Brain pericyte (primary cell): ENCODE data around the gene ASXL1.
A peak's percentile ranks its signal among the peaks of the same experiment; 100 is the strongest.

Source experiments
- DNase-seq: peaks from one replicate; pipeline ENCODE4 v3.0.0-alpha.2; 2012; ENCODE audit warnings: low read depth, low spot score

Gene ASXL1

DNA sequence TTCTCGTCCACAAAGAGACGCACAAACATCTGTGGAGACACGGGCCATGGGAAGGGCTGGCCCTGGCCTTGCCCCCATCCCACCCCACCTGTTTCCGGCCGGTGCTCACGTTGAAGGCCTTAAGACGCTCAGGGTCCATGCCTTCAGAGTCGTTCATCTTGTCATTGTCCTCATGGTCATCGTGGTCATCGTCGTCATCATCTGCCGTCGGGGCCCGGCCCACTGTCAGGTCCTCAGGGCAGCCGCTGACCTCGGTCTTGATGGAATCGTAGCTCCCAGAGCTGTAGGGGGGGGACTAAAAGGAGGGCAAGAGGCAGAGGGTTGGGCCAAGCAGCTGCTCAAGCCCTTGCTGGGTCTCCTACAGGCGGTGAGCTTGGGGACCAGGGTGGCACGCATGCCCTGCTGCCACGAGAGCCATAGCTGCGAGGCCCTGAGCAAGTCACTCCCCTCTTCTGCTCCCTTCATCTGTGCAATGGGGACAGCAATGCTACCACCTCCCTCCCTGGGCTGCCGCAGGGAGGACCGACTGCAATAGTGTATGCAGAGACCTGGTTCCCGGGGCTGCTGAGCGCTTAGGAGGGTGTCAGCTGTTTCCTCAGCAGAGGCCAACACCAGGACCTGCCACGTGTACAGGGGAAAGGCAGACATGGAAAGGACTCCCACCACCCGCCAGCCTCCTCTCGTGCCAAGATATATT is 95.5 kb downstream of the ASXL1 start:
- no peak for DNase-seq

DNA sequence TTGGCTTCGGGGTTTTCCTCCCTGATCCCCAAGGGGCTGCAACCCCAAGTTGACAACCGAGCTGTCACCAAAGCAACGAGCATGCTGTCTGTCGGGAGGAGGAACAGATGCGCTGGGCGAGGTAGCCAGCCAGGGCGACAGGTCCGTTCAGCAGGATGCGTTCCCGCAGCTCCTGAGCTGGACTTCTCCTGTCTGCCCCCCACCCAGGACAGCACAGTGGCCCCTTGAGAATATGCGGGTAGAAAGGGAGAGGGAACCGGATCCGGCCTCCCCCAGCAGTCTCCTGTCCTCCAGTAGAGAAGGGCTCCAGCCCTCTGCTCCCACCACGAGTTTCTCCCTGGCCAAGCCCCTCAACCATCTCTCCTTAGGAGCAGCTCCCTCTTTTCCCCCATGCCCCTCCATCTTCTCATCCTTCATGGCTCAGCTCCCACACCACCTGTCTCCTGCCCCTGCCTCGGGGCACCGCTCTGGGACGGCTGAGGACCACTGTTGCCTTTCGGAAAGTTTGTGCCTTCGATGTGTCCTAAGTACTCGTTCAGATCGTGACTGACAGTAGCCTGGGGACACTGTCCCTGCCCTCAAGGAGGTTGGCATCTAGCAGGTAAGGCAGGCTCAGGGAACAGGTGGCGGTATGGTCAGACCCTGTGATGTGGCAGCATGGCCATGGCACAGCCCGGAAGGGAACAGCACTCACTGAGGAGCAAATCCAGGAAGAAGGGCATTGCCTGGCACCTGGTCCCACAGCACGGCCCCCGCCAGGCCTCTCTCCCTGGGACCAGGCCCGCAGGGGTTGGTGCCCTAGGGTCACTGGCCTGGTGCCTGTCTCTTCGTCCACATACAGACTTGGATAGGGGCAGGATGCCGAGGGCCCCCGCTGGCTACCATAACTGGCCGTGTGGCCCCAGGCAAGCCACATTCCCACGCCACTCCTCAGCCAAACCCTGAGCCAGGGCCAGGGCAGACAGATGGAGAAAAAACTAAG is 96.3 kb downstream of the ASXL1 start:
- no peak for DNase-seq

DNA sequence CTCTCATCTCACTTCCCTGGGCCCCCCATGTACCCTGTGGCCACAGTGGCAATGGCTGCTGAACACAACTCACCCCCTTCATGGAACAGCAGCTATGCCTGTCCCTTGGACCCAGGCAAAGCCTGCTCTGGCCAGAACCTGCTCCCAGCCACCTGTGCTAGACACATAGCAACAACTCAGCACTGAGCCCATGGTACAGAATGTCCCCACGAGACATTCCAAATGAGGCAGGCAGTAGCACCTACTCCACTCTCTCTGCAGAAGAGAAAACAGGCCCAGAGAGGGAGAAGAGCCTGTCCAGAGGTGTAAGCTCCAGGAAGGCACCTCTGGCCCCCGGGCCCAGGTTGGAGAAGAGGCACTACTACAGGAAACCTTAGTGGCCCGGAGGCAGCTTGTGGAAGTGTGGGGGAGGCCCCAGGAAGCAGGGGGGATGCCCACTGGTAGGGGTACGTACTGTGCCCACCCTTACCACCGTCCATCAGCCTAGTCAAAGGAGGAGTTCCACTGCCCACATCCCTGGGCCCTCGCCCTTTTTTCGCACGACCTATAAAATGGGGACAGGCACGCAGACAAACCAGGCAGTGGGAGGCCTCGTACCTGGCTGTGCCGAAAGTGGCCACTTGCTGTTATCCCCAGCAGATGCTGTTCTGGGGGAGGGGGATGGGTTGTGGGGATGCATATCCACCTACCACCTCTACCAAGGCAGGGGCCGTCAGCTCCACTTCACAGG is 97.2 kb downstream of the ASXL1 start:
- DNase-seq, result no peak

DNA sequence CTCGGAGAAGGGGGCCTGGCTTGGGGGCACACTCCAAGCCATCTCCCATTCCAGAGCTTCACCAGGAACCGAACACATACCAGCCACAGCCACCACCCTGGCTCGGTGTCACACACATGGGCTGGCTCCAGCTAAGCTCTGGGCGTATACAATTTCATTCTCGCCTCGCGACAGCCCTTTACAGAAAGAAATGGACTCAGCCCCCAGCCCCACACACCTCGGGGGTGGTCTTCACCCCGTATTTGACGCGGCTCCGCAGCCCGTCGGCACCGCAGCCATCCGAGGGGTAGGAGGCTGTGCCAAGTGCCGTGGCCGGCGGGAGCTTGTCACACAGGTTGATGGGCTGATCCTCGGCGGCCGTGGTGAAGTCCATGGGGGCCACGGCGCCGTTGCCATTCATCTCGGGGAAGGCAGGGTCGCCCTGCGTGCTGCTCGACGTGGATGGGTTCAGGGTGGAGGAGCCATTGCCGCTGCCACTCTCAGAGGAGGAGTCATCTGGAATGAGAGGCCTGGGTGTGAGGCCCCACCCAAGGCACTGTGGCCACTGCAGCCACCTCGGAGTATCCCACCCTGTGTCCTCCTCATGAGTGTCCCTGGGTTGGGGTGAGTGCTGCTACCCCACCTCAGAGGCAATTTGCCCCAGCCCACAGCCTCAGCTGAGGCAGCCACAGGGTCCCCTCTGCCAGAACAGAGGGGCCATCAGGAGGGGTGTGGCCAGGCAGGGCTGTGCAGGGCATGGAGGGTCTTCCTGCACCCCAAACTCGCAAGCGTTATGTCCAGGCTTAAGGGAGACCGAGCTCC is 98.0 kb downstream of the ASXL1 start:
- no peak for DNase-seq

DNA sequence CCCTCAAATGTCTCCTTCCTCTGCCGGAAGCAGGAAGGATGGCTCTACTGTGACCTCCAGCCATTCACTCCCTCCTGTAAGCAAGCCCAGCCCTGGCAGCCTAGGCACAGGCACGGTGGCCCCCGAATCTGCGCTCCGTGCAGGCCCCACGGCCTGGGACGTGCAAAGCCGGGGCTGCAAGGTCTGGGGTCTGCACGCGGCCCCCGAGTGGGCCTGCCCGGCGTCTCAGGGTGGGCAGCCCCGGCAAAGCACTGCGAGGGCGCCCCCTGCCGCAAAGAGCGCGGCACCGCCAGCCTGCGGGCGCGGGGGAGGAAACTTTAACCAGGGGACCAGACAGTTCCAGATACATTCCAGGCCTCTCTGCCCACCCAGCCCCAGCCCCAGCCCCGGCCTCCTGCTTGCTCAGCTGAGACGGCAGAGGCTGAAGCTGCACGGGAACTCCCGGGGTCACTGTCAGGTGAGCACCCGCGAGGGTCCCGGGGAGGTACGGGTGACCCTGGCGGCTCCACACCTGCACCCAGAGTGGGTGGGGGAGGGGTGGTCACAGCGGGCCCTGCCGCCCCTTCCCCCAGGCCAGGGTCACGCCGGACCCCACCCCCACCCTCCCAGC is 98.8 kb downstream of the ASXL1 start:
- DNase-seq, result no peak

DNA sequence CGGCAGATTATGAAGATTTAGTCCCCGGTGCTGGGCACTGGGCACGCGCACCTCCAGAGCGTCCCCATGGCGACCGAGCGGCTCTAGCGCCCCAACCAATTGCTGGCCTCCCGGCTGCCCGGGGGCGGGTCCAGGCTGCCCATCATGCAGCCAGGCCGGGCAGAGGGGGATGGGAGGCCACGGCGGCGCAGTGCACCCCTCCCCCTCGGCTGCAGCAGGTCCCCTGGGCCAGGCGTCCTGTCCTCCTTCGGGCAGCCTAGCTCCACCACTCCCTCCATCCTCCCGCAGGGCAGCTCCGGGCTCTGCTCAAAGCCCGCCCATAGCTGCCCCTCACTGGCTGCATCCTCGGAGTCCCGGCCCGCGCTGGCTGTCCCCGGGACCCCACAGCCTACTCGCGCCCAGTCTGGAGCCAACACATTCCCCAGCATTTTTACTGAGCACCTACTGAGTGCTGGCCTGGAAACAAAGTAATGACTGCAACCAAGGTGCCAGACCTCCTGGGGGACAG is 99.4 kb downstream of the ASXL1 start:
- DNase-seq, result no peak

DNA sequence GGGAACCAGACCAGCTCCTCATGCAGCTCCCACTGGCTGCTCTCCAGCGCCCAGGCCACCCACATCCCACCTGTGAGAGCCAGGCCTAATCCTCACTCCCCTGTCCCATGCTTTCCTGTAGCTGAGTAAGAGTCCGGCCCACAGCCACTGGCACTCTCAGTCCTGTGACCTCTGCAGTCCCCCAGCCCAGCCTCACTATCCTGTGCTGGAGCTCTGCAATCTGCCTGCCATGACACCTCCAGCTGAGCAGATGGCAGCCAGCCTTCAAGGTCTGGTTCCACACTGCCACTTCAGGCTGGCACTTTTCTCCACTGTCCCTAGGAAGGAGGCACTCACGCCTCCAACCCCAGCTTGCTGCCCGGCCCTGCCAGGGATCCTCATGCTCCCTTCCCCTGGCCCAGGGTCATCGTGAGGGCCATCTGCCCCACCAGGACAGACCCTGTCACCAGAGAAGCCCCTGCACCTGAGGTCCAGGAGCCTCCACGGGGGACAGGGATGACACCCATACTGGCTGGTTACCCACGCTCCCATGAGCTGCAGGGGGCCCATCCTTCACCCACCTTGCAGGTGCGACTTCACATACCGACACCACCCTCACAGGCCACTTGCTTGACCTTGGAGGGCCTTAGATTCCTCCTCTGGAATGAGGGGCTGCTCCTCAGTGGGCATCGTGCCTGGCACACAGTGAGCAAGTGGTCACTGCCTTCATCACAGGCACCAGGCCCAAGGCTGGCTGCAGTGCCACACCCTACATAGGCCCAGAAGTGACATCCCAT is 100.1 kb downstream of the ASXL1 start:
- no peak for DNase-seq

DNA sequence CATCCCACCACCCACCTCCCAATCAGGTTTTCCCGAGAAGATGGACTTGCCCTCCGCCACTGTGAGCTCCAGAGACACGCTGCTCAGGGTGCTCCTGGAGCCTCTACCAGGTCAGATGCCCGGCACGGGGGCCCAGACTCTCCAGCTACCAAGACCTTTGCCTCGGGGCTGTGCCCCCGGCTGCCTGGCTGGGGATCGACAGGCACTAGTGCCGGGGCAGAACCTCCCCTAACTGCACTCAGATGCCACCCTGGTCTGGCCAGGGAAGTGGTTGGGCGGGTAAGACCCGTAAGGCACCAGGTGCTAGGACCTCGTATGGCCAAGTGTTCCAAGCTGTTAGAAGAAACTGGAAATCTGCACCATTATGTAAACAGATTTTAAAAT is 100.7 kb downstream of the ASXL1 start:
- DNase-seq, result no peak

DNA sequence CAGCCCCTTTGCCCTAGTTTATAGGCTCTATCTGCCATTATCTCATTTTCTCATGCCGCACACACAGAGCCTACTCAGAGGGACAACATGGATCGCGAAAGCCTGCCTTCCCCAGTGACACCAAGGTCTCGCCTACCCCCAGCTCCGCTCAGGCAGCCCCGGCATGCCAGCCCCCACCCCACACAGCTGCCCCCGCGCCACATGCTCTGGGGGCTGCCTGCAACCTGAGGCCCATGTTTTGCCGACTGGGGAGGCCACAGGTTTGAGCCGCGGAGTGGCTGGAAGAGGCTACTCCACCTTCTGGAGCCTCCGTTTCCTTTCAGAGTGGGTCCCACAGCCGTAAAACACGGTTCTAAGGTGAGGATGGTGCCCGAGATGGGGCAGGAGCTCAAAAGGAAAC is 102.1 kb downstream of the ASXL1 start:
- no peak for DNase-seq

DNA sequence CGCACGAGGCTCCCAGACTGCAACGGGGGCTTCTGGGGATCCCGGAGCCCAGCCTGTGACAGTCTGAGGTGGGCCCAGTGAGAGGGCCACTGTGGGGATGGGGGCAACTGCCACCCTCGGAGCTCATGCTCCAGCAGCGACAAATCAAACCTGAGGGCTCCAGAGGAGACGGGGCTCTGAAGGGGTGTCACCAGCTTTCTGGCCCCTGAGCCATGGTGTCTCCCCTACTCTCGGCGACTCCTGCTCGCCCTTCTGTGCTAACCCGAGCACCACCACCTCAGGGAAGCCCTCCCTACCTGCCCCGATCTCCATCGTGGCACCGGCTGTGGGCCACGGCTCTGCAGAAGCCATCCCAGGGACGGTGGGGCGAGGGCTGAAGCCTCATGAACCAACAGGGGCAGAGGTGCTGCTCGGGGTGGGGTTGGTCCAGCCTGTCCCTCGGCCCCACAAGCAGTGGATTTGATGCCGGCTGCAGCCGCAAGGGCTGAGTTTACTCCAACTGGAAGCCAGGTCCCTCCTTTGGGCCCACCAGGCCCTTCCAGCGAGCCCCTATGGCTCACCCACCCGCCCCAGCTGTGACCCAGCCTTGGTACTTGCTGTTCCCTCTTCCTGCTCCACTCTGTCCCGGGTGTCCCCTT is 102.7 kb downstream of the ASXL1 start:
- no peak for DNase-seq

DNA sequence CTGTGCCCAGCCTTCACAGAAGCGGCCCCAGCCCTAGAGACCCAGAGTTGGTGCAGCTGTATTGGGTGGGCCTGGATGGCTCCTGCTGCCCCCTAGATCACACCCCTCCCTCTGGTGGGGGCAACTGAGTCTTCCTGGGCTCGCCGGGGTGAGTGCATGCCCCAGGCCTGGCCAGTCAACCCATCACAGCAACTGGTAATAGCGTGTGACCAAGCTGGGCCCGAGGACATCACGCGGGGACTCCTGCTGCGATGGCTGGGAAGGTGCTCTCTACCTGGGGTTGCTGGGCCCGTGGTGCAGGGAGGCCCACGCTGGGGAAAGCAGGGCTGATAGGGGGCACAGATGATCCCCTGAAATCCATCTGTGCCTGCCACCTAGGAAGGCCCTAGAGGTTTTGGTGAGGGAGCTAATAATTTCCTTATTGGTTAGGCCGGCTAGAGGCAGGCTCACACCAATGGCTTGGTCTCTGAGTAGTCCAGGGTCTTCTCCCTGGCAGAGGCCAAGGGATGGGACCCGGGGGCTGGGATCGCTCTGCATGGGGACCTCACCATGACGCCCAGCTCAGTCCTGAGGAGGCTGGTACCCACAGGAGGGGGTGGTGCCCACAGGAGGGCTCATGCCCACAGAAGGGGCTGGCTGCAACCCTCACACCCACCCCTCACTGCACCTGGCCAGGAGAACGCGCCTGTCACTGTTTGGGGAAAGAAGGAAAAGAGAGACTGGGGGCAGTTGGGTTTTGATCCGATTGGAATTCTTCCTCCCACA is 103.9 kb downstream of the ASXL1 start:
- no peak for DNase-seq

DNA sequence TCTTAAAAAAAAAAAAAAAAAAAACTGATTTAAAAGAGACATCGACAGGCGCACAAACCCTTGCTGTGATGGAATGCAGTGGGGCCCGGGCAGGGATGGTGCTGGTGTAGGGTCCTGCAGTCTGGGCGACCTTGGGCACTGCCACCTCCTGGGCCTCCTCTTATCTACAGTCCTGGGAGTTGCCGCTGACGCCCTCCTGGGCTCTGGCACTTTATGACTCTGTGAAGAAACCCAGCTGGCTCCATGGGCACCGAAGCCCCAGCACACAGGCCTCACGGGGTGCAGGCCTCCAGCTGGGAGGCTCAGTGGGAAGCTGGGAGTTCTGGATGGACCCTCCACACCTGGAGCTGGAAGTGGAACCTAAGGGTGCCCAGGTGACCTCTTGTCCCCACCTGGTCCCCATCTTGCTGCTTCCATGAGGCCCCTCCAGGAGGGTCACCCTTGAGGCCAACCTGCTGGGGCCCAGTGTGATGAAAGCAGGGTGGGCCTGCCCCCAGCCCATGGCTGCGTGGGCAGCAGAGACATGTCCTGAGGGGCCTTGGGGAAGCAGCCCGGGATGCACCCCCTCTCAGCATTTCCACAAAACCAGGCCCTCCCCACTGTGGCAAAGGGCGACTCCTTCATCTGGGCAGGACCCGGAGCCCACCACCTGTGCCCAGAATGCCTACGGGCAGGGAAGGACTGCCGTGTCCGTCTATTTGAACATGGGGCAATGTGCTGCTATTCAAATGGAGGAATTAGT is 104.9 kb downstream of the ASXL1 start:
- no peak for DNase-seq

DNA sequence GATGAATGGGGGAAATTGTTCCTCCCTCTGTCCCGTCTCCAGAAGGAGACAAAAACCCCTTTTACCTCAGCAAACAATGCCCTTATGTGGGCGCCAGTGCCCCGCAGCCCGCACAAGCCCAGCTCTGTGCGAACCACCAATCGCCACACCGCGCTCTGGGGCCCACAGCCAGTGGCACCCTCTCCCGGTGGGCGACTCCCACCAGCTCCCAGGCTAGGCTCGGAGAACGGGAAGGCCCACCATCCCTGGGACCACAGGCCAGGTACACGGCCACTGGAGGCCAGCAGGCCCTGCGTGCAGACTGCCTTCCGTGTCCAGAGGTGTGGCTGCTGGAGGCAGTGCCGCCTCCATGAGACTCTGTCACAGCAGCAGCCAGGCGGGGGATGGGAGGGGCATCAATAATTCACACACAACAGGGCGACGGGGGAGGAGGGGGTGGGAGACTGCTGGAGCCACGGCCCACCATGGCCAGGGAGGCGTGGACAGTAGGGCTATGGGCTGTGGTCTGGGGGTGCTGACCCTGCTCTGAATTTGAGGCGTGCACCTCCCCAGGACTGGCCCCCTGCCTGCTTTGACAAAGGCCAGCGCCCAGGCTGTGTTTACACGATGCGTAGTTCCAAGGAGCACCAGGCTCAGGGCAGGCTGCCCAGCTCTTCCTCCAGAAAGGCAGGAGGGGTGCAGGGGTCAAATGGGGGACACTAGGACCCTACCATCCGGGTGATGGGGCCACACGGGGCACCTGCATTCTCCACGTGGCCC is 105.7 kb downstream of the ASXL1 start:
- DNase-seq, result no peak

DNA sequence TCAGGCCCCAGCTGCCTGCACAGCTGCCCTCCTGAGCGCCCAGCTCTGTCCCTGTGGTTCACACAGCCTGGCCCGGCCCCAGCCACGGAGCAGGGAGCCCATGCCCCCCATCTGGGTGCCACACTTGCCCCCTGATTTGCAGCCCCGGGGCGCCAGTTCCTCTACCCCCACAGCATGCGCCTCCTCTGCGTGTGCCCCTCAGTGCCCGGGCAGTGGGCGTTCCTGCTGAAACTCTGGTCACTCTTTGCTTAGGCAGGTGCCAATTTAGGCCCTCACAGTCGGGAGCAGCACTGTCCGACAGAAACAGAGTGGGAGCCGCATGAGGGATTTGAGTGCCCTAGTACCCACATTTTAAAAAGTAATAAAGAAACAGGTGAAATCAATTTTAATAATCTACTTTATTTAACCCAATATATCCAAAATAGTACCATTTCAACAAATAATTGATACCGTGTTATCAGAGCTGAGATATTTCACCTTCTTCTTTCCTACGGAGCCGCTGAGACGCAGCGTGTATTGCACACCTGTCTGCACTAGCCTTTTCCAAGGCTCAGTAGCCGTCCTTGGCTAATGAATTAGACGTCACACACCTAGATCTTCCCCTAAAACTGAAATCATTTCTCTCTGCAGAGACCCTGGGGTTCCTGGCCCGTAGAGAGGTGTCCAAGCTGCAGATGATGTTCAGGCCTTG is 106.4 kb downstream of the ASXL1 start:
- DNase-seq, result no peak

DNA sequence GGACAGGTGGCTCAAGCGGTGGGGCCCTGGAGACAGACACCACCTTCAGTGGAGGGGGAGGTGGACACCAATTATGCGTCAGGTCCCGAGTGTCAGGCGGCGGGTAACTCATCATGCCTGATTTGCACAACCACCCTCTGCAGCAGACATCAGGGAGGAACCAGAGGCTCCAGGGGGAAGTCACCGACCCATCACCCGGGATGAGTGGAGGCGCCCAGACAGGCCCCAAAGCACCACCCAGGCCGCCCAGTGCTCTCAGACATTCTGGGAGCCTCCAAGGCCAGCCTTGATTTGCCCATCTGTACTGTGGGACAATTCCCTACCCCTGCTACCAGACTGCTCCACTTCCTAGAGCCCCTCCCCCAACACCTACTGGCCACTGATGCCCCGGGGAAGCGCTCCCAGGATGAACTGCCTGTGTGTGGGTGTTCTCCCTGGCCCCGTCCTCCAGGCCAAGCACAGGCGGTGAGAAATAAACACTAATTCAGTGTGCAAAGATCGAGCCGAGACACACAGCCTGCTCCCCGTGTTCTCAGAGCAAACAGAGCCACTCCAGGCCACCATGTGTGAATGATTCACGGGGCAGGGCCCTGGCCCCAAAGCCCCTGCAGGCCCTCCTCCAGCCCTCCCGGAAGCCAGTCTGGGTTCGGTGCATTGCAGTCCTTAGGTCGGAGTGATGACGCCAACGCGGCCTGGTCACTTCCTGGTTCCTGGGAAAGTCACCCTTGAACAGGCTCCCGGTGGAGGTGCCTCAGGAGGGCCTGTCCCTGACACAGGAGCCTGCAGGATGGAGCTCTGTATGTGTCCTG is 107.2 kb downstream of the ASXL1 start:
- DNase-seq, result peak; percentile 74
